Neural cell (in vitro differentiated cells): ENCODE data around the gene HYAL1. TPM values are rescaled to one million over a fixed set of nuclear protein-coding genes. Genes with fewer than 3 reads are reported as not detected.
"Not testable (repeated sequence)": the region's sequence is repeated elsewhere in the genome, so short reads cannot be mapped to it uniquely, and the experiment has no call there.

Experiments
- H2AFZ ChIP-seq: fragments of 200-600, 300-800 bp; sonication (generic), shearing (Covaris generic); 2 replicates; pipeline ENCODE4 v1.6.0; 2014; ENCODE audit warnings: low read depth, mild to moderate bottlenecking, antibody characterized with exemption, low read length, moderate library complexity
- H3F3A ChIP-seq: fragments of 200-600 bp; shearing (Covaris generic); 2 replicates; pipeline ENCODE4 v1.6.1; 2016; ENCODE audit warnings: mild to moderate bottlenecking, moderate library complexity, mixed read lengths, antibody characterized with exemption, low read length; ENCODE audit not compliant: insufficient read depth, poor library complexity, severe bottlenecking
- H3K27ac ChIP-seq: fragments of 200-600, 300-800 bp; sonication (generic), shearing (Covaris generic); 2 replicates; pipeline ENCODE4 v1.5.1; 2014; ENCODE audit warnings: mild to moderate bottlenecking, low read length, moderate library complexity
- H3K27me3 ChIP-seq: fragments of 300-800, 200-600 bp; sonication (generic), shearing (Covaris generic); 2 replicates; pipeline ENCODE4 v1.6.0; 2014; ENCODE audit warnings: mild to moderate bottlenecking, low read depth, low read length, moderate library complexity; ENCODE audit not compliant: insufficient read depth
- H3K36me3 ChIP-seq: fragments of 300-800, 200-600 bp; sonication (generic), shearing (Covaris generic); 2 replicates; pipeline ENCODE4 v1.5.1; 2014; ENCODE audit warnings: mild to moderate bottlenecking, antibody characterized with exemption, low read length, moderate library complexity; ENCODE audit not compliant: insufficient read depth
- H3K4me2 ChIP-seq: fragments of 300-800, 200-600 bp; sonication (generic), shearing (Covaris generic); 2 replicates; pipeline ENCODE4 v1.6.0; 2014; ENCODE audit warnings: mild to moderate bottlenecking, low read length
- H3K4me3 ChIP-seq: fragments of 300-800, 200-600 bp; sonication (generic), shearing (Covaris generic); 2 replicates; pipeline ENCODE4 v1.5.1; 2014; ENCODE audit warnings: mild to moderate bottlenecking, low read length, moderate library complexity
- H3K79me2 ChIP-seq: fragments of 200-600 bp; shearing (Covaris generic); replicated peaks from 2 replicates; pipeline ENCODE4 v1.6.0; 2014; ENCODE audit warnings: mild to moderate bottlenecking, low read length, moderate library complexity; ENCODE audit not compliant: insufficient read depth
- H3K9ac ChIP-seq: fragments of 300-800, 200-600 bp; sonication (generic), shearing (Covaris generic); 2 replicates; pipeline ENCODE4 v1.6.1; 2016; ENCODE audit warnings: mild to moderate bottlenecking, low read length, mixed read lengths
- H3K9me2 ChIP-seq: fragments of 200-600 bp; shearing (Covaris generic); 2 replicates; pipeline ENCODE4 v1.6.1; 2016; ENCODE audit warnings: mild to moderate bottlenecking, low read length, mixed read lengths; ENCODE audit not compliant: insufficient read depth
- H3K9me3 ChIP-seq: fragments of 200-600, 300-800 bp; sonication (generic), shearing (Covaris generic); 2 replicates; pipeline ENCODE4 v1.6.1; 2016; ENCODE audit warnings: mild to moderate bottlenecking, mixed run types, low read length, moderate library complexity, mixed read lengths
- H4K20me1 ChIP-seq: fragments of 200-600 bp; shearing (Covaris generic); 2 replicates; pipeline ENCODE4 v1.6.1; 2016; ENCODE audit warnings: mild to moderate bottlenecking, mixed run types; ENCODE audit not compliant: insufficient read depth
- CTCF ChIP-seq: fragments of 450-650 bp; IDR thresholded peaks from 2 replicates; pipeline ENCODE4 v1.5.1; 2014; ENCODE audit warnings: antibody characterized with exemption, mild to moderate bottlenecking, moderate library complexity; ENCODE audit not compliant: poor library complexity, severe bottlenecking
- EP300 ChIP-seq: fragments of 450-650 bp; conservative IDR thresholded peaks from 2 replicates; pipeline ENCODE4 v1.6.1; 2014; ENCODE audit warnings: antibody characterized with exemption, mild to moderate bottlenecking, moderate library complexity; ENCODE audit not compliant: poor library complexity, severe bottlenecking
- EZH2 ChIP-seq: fragments of 200-600, 300-800 bp; shearing (Covaris generic), sonication (generic); IDR thresholded peaks from 2 replicates; pipeline ENCODE4 v1.6.1; 2014; ENCODE audit warnings: antibody characterized with exemption, low read length, borderline replicate concordance, mild to moderate bottlenecking; ENCODE audit not compliant: insufficient read depth, poor library complexity, severe bottlenecking
- MXI1 ChIP-seq: fragments of 450-650 bp; conservative IDR thresholded peaks from 2 replicates; pipeline ENCODE4 v1.6.1; 2014; ENCODE audit warnings: antibody characterized with exemption, mild to moderate bottlenecking; ENCODE audit not compliant: poor library complexity, severe bottlenecking
- POLR2AphosphoS5 ChIP-seq: IDR thresholded peaks from 2 replicates; pipeline ENCODE4 v1.6.1; 2012
- RAD21 ChIP-seq: fragments of 450-650 bp; conservative IDR thresholded peaks from 2 replicates; pipeline ENCODE4 v1.6.1; 2014; ENCODE audit warnings: antibody characterized with exemption, mild to moderate bottlenecking, moderate library complexity
- REST ChIP-seq: IDR thresholded peaks from 2 replicates; pipeline ENCODE4 v1.6.1; 2012; ENCODE audit warnings: borderline replicate concordance
- SMC3 ChIP-seq: fragments of 450-650 bp; conservative IDR thresholded peaks from 2 replicates; pipeline ENCODE4 v1.6.1; 2014; ENCODE audit warnings: antibody characterized with exemption, mild to moderate bottlenecking, moderate library complexity; ENCODE audit not compliant: poor library complexity
- TAF1 ChIP-seq: IDR thresholded peaks from 2 replicates; pipeline ENCODE4 v1.6.1; 2012; ENCODE audit warnings: low read depth
- polyA plus RNA-seq: library from polyadenylated mRNA; depleted of rRNA; stranded (reverse); fragments of >200 nt; gene quantifications from 2 replicates; pipeline ENCODE4 v1.2.3, GENCODE V29; 2014

HYAL1 gene
- polyA plus RNA-seq, 1 donor from 2014 or later = 2.2 TPM

- Histone ChIP-seq H3K9ac (no peak overlapping the region), H3K79me2 (peaks cover 8% of the 10 kb centered on the region), H3F3A (no peaks in the 10 kb centered on the region), H3K27me3 (no peaks in the 10 kb centered on the region), H3K36me3 (no peaks in the 10 kb centered on the region), H3K9me2 (no peaks in the 10 kb centered on the region), H4K20me1 (no peaks in the 10 kb centered on the region), H3K4me2 (no peak overlapping the region), H3K9me3 (no peaks in the 10 kb centered on the region), H3K4me3 (no peak overlapping the region), H3K27ac (no peak overlapping the region), H2AFZ (no peak overlapping the region)
- TF ChIP-seq SMC3 = no peak
- no peak for TF ChIP-seq CTCF
- no peak for TF ChIP-seq EP300
- TF ChIP-seq REST = no peak
- TF ChIP-seq RAD21 = no peak
- TF ChIP-seq EZH2 = no peak
- no peak for TF ChIP-seq TAF1
- no peak for TF ChIP-seq POLR2AphosphoS5
- TF ChIP-seq MXI1 = no peak
Measured at GRCh38 chr3:50314342-50314741, 11.0 kb upstream of the HYAL1 start.

- H3F3A ChIP-seq, H3K9me3 ChIP-seq, H3K9me2 ChIP-seq, H2AFZ ChIP-seq, H3K36me3 ChIP-seq, H3K4me2 ChIP-seq, H3K4me3 ChIP-seq, H3K79me2 ChIP-seq, H3K27me3 ChIP-seq, H4K20me1 ChIP-seq, H3K27ac ChIP-seq, H3K9ac ChIP-seq: not testable (repeated sequence)
Measured at GRCh38 chr3:50312041-50312440, 8.7 kb upstream of the HYAL1 start.

- Histone ChIP-seq H2AFZ (no peak overlapping the region), H3K36me3 (no peaks in the 10 kb centered on the region), H3K9me3 (no peaks in the 10 kb centered on the region), H3K9me2 (no peaks in the 10 kb centered on the region), H3K4me3 (no peak overlapping the region), H3K79me2 (no peaks in the 10 kb centered on the region), H3F3A (no peaks in the 10 kb centered on the region), H4K20me1 (no peaks in the 10 kb centered on the region), H3K9ac (no peak overlapping the region), H3K27ac (no peak overlapping the region), H3K27me3 (no peaks in the 10 kb centered on the region), H3K4me2 (no peak overlapping the region)
- TF ChIP-seq EP300 (no peak), REST (no peak), POLR2AphosphoS5 (no peak), SMC3 (no peak), CTCF (no peak), TAF1 (no peak), MXI1 (no peak), RAD21 (no peak), EZH2 (no peak)
Measured at GRCh38 chr3:50304601-50305000, 1.2 kb upstream of the HYAL1 start.
